Gastroesophageal sphincter (tissue), 3 donors: Measurements from ENCODE around the gene CHST8.

Source experiments
- CTCF ChIP-seq, 4 experiments: fragments of 200-600 bp in 2 of 4; fragments of 450-650 bp in 2 of 4; sonication (generic) in 1 of 4; IDR thresholded peaks; one replicate each; pipeline ENCODE4 v1.5.1; 2017 to 2019; ENCODE audit warnings: antibody characterized with exemption in 4 of 4, mild to moderate bottlenecking in 2 of 4, moderate library complexity in 2 of 4
- EP300 ChIP-seq: sonication (generic); formaldehyde crosslinking; IDR thresholded peaks from one replicate; pipeline ENCODE4 v1.6.1; 2017; ENCODE audit warnings: antibody characterized with exemption, mild to moderate bottlenecking
- POLR2A ChIP-seq, 2 donors: fragments of 450-650 bp; IDR thresholded peaks; one replicate each; pipeline ENCODE4 v1.6.1; 2017; ENCODE audit warnings: antibody characterized with exemption in 2 of 2, mild to moderate bottlenecking in 2 of 2, moderate library complexity in 1 of 2
- POLR2AphosphoS5 ChIP-seq: sonication (generic); formaldehyde crosslinking; IDR thresholded peaks from one replicate; pipeline ENCODE4 v1.6.1; 2017; ENCODE audit warnings: antibody characterized with exemption

- TF ChIP-seq CTCF (IDR thresholded peaks at IDR 0.05) (no peak), POLR2AphosphoS5 (no peak), EP300 (no peak), POLR2A (IDR thresholded peaks at IDR 0.05) (no peak)
Observed at GRCh38 chr19:33715462-33715861, 93.7 kb downstream of the CHST8 start.
